HepG2 (cell line): ENCODE data around the gene NPC1. TPM values are rescaled to one million over a fixed set of nuclear protein-coding genes. Genes with fewer than 3 reads are reported as not detected.
A peak's percentile ranks its signal among the peaks of the same experiment; 100 is the strongest.

Source experiments
- ARNT2 ChIP-seq: sonication (generic); formaldehyde crosslinking; IDR thresholded peaks from 2 replicates; pipeline ENCODE4 v1.8.0; 2022; ENCODE audit warnings: mild to moderate bottlenecking, low read depth, missing genetic modification reagents, moderate library complexity
- ATF2 ChIP-seq: sonication (generic); formaldehyde crosslinking; IDR thresholded peaks from 2 replicates; pipeline ENCODE4 v1.4.0; 2020; ENCODE audit warnings: missing genetic modification reagents
- CEBPG ChIP-seq: IDR thresholded peaks from 2 replicates; pipeline ENCODE4 v1.6.1; 2016
- ELF3 ChIP-seq: IDR thresholded peaks from 2 replicates; pipeline ENCODE4 v1.6.1; 2016; ENCODE audit warnings: missing genetic modification reagents, missing compliant biosample characterization
- FOXA3 ChIP-seq: IDR thresholded peaks from 2 replicates; pipeline ENCODE4 v1.6.1; 2016; ENCODE audit warnings: missing genetic modification reagents, missing compliant biosample characterization
- GPN1 ChIP-seq: sonication (generic); formaldehyde crosslinking; IDR thresholded peaks from 2 replicates; pipeline ENCODE4 v1.5.1; 2020; ENCODE audit warnings: missing genetic modification reagents, borderline replicate concordance
- HDAC2 ChIP-seq: sonication (generic); formaldehyde crosslinking; IDR thresholded peaks from 2 replicates; pipeline ENCODE4 v1.4.0; 2020; ENCODE audit warnings: missing genetic modification reagents
- HNRNPL ChIP-seq: fragments of 200-400 bp; formaldehyde crosslinking; IDR thresholded peaks from 2 replicates; pipeline ENCODE4 v1.6.1; 2017; ENCODE audit warnings: mild to moderate bottlenecking, low read depth, low read length
- MED8 ChIP-seq: sonication (generic); formaldehyde crosslinking; IDR thresholded peaks from 2 replicates; pipeline ENCODE4 v1.8.1; 2023; ENCODE audit warnings: mild to moderate bottlenecking, missing genetic modification reagents; ENCODE audit not compliant: insufficient replicate concordance
- NR2F1 ChIP-seq, 2 experiments: fragments of 450-650 bp in 1 of 2; formaldehyde crosslinking in 1 of 2; IDR thresholded peaks; 2 replicates each; pipeline versions ENCODE4 v1.5.0 to v1.6.1; 2016 to 2020; ENCODE audit warnings: mild to moderate bottlenecking in 1 of 2, missing compliant biosample characterization in 1 of 2, missing genetic modification reagents in 1 of 2, moderate library complexity in 1 of 2
- RARA ChIP-seq: IDR thresholded peaks from 2 replicates; pipeline ENCODE4 v1.6.1; 2016; ENCODE audit warnings: missing genetic modification reagents, missing compliant biosample characterization
- SALL1 ChIP-seq: sonication (generic); formaldehyde crosslinking; IDR thresholded peaks from 2 replicates; pipeline ENCODE4 v1.8.0; 2022; ENCODE audit warnings: mild to moderate bottlenecking, missing genetic modification reagents
- SOX5 ChIP-seq: IDR thresholded peaks from 2 replicates; pipeline ENCODE4 v1.6.1; 2016; ENCODE audit warnings: borderline replicate concordance
- U2AF1 ChIP-seq: fragments of 200-400 bp; formaldehyde crosslinking; optimal IDR thresholded peaks from 2 replicates; pipeline ENCODE3; 2017; ENCODE audit warnings: mild to moderate bottlenecking, low read depth, low read length
- ZFP62 ChIP-seq: sonication (generic); formaldehyde crosslinking; IDR thresholded peaks from 2 replicates; pipeline ENCODE4 v1.4.0; 2020; ENCODE audit warnings: missing genetic modification reagents
- ZFX ChIP-seq: sonication (generic); formaldehyde crosslinking; IDR thresholded peaks from 2 replicates; pipeline ENCODE4 v1.4.0; 2020; ENCODE audit warnings: mild to moderate bottlenecking, low read depth, missing genetic modification reagents, moderate library complexity
- ZNF510 ChIP-seq: sonication (generic); formaldehyde crosslinking; IDR thresholded peaks from 2 replicates; pipeline ENCODE4 v1.4.0; 2020; ENCODE audit warnings: low read depth, mild to moderate bottlenecking, missing genetic modification reagents
- ZNF597 ChIP-seq: sonication (generic); formaldehyde crosslinking; IDR thresholded peaks from 2 replicates; pipeline ENCODE4 v1.5.0; 2020; ENCODE audit warnings: missing genetic modification reagents
- ZNF609 ChIP-seq: sonication (generic); formaldehyde crosslinking; IDR thresholded peaks from 2 replicates; pipeline ENCODE4 v1.4.0; 2020; ENCODE audit warnings: mild to moderate bottlenecking, missing genetic modification reagents, borderline replicate concordance
- ZNF780A ChIP-seq: sonication (generic); formaldehyde crosslinking; IDR thresholded peaks from 2 replicates; pipeline ENCODE4 v1.8.0; 2022; ENCODE audit warnings: mild to moderate bottlenecking, missing genetic modification reagents, moderate library complexity
- polyA plus RNA-seq, 8 experiments: library from polyadenylated mRNA; depleted of rRNA in 3 of 8; stranded (reverse) in 7 of 8; unstranded in 1 of 8; fragments of >200 nt; fragmentation: Illumina TruSeq in 4 of 8; extraction: Trizol in 4 of 8; gene quantifications; 2 replicates each; pipeline versions ENCODE4 v1.2.1 to v1.2.3, GENCODE V29; 2011 to 2016; ENCODE audit warnings: low read depth in 4 of 8, missing spikeins in 1 of 8, mixed read lengths in 1 of 8; ENCODE audit not compliant: insufficient read depth in 1 of 8
- total RNA-seq, 5 experiments: library from RNA; depleted of rRNA; stranded (reverse); fragments of >200 nt; fragmentation: Illumina TruSeq; extraction: Trizol; gene quantifications; 2 replicates each; pipeline ENCODE4 v1.2.3, GENCODE V29; 2016; ENCODE audit warnings: low read depth in 1 of 5
- TF ChIP-seq, protein P1 (sequence below): sonication (generic); formaldehyde crosslinking; conservative IDR thresholded peaks from 2 replicates; pipeline ENCODE4 v1.8.1; 2023; ENCODE audit warnings: missing genetic modification reagents

The NPC1 gene
- total and polyA plus RNA-seq, 2 of the 13 experiments (the other 11 are each of a cell fraction or from before 2014, with no cell fraction given): 46.5 to 114 TPM

DNA sequence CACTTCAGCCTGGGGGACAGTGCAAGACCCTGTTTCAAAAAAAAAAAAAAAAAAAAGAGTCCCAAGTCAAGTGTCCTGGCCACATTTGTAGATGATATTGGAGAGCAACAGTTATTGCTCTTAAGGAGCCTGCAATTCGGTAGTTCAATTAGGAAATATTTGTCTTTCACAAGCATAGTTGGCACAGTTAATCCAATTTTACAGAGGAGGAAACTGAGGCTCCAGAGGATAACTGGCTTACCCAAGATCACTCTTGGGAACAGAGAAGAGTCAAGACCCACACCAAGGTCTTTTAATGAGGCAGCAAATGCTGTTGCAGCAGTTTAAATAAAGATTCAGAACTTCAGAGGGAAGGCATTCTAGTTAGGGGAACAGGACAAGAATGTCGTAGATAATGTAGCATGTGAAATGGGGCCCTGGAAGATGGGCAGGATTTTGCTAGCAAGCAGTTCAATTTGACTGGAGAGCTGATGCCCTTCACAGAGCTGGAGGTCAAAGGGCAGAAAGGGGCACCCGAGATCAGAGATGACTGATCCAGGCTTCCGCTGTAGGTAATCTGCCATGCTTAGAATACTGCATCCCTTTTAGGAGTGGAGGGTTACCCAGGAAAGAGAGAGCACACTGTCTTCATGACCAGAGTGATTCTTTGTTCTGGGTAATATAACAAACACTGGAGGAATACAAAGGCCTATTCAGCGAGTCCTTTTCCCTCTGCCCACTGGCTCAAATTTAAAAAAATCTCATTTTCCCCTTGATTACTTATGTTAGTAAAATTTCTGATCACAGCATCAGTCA is 3.0 kb downstream of the NPC1 start (continued):
- TF ChIP-seq MED8 (CRISPR knock-in tag) (peak; percentile 25), ZFP62 (CRISPR knock-in tag) (no peak), ATF2 (CRISPR knock-in tag) (no peak), ZNF597 (CRISPR knock-in tag) (no peak), FOXA3 (peak; percentile 32; the same call in 1 of the 2 replicates), ZFX (0 out of 2 replicates have a peak, but pooled peaks have one; percentile 15), HNRNPL (peak; percentile 67; the same call in 1 of the 2 replicates), SOX5 (CRISPR knock-in tag) (peak; percentile 64; the same call in 1 of the 2 replicates), U2AF1 (no peak), HDAC2 (CRISPR knock-in tag) (peak; percentile 46; the same call in 1 of the 2 replicates), ARNT2 (0 out of 2 replicates have a peak, but pooled peaks have one; percentile 36), SALL1 (peak; percentile 48), ELF3 (peak; percentile 33; the same call in 1 of the 2 replicates), NR2F1 (CRISPR knock-in tag; IDR thresholded peaks at IDR 0.05) (peak; percentile 66 to 71), ZNF510 (peak; percentile 48; the same call in 1 of the 2 replicates), ZNF780A (no peak), RARA (0 out of 2 replicates have a peak, but pooled peaks have one; percentile 54), GPN1 (CRISPR knock-in tag) (no peak), CEBPG (no peak), ZNF609 (CRISPR knock-in tag) (peak; percentile 51; the same call in 1 of the 2 replicates)
- TF ChIP-seq, protein P1, sequence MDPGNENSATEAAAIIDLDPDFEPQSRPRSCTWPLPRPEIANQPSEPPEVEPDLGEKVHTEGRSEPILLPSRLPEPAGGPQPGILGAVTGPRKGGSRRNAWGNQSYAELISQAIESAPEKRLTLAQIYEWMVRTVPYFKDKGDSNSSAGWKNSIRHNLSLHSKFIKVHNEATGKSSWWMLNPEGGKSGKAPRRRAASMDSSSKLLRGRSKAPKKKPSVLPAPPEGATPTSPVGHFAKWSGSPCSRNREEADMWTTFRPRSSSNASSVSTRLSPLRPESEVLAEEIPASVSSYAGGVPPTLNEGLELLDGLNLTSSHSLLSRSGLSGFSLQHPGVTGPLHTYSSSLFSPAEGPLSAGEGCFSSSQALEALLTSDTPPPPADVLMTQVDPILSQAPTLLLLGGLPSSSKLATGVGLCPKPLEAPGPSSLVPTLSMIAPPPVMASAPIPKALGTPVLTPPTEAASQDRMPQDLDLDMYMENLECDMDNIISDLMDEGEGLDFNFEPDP (CRISPR knock-in tag): no peak
